ENCODE data around the gene BEST4.
"Not testable (repeated sequence)": the region's sequence is repeated elsewhere in the genome, so short reads cannot be mapped to it uniquely, and the experiment has no call there.

Gene BEST4

GRCh38 chr1:44788120-44788860, at the start of gene BEST4:
Gene BEST4, minus strand, starts transcription at chr1:44788170. Its CDS starts 465 bp downstream, at chr1:44787705.
- DNase-seq = no peak

- peak; percentile 82 for DNase-seq
Observed at GRCh38 chr1:44835738-44836675, 48.0 kb upstream of the BEST4 start.

DNA sequence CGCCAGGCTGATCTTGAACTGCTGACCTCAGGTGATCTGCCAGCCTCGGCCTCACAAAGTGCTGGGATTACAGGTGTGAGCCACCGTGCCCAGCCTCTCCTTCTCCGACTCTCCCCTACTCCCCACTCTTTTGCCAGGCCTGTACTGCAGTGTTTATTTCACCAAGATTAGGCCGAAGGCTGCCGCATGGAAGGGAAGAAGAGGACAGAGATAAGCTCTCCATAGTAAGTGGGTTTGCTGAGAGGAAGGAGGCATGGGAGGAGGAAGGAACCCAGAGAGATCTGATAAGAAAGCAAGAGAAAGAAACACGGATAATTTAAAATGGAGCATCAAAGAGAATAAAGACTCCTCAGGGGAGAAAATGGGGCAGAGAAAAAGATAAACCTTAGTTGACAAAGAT, 46.4 kb upstream of the BEST4 start:
- DNase-seq = no peak

- DNase-seq = no peak
Observed at GRCh38 chr1:44832056-44832705, 44.2 kb upstream of the BEST4 start.

DNA sequence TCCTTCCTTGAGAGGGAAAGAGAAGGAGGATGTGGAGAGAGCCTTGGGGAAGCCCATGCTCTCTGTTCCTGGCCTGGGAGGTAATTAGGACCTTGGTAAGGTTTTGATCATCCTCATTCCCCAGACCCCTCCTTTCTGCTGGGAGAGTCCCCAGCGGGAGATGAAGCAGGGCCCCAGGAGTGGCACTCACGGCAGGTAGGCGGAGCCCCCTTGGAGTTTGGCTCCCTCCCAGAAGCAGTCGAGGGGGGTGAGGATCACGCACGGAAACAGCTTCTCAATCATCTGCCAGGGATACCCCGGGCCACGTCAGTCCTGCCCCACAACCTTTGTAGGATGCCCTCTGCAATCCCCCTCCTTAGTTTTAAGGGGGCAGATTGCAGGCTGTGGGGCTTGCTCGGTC, 43.5 kb upstream of the BEST4 start:
- no peak for DNase-seq

GRCh38 chr1:44830900-44831304, 42.9 kb upstream of the BEST4 start:
- no peak for DNase-seq

- DNase-seq = no peak
Observed at GRCh38 chr1:44829506-44830384, 41.8 kb upstream of the BEST4 start.

GRCh38 chr1:44828841-44829440, 41.0 kb upstream of the BEST4 start:
- no peak for DNase-seq

GRCh38 chr1:44828003-44828651, 40.2 kb upstream of the BEST4 start:
- no peak for DNase-seq

GRCh38 chr1:44827197-44828002, 39.4 kb upstream of the BEST4 start:
- no peak for DNase-seq

- DNase-seq = peak; percentile 59
Observed at GRCh38 chr1:44826375-44827196, 38.6 kb upstream of the BEST4 start.

- DNase-seq = not testable (repeated sequence)
Observed at GRCh38 chr1:44824392-44824791, 36.4 kb upstream of the BEST4 start.

- DNase-seq = no peak
Observed at GRCh38 chr1:44822981-44823451, 35.0 kb upstream of the BEST4 start.

- no peak for DNase-seq
Observed at GRCh38 chr1:44822131-44822701, 34.2 kb upstream of the BEST4 start.

DNA sequence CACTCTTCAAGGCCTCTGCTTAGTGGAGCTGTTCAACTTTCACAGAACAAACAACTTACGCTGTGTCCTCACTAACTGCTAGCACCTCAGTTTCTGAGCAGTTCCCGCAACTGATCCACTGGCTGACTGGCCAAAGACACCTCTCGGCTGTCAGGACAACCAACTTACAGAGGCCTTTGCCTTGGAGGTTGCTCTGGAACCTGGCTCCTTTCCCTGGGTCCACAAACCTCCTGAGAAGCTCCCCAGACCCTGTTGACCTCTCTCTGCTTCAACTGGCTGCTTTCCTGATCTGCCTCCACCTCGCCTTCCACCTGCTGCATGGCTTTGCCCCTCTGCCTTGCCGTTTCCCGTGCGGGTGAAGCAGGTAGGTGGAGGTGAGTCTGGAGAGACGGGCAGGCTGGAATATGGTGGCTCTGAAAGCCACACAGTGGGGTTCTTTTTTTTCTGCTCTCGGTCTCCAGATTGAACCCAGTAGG, 33.3 kb upstream of the BEST4 start:
- DNase-seq = no peak

DNA sequence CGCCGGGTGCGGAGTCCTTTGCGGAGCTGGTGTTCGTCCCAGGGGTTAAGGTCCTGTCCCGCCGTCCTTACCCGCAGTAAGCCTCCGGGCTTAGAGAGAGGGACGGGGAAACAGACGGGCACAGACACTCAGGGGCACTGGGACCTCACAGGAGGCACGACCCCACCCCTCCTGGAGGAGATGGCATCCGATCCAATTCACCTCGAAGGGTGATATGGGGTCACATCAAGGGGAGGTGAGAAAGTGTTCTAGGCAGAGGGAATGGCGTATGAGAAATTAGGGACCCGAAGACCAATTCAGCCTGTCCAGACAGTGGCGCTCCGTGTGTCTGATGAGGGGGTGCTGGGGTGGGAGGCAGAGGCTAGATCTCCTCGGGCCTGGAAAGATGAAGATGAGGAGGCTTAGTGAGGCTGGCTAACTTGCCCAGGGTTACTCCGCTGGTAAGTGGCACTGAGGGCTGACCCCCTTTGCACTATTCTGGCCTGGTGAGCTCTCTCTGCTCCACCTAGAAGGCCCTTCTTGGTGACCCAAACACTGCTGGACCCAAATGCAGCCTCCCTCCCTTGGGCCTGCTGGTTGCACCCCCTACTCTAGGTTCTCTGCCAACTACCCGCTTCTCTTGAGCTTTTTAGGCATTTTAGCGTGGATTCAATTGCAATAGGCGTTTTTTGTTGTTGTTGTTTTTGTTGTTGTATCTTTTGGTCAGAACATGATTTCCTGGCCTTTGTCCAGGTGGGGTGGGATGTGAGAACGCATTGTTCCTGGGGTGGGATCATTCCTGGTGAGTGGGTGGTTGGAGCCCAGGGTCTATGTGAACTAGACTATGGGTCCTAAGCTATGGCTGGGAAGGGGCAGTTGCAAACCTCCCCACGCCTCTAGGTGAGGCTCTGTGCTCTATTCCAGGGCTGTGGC, 32.6 kb upstream of the BEST4 start:
- DNase-seq = no peak

GRCh38 chr1:44819608-44820327, 31.8 kb upstream of the BEST4 start:
- peak; percentile 91 for DNase-seq

Data from CD4-positive, alpha-beta T cell treated with Interleukin-15 for 1 hour (primary cell).